AG10803 (cell line): ENCODE measurements around the gene CIPC.

Experiments used
- DNase-seq: peaks from one replicate; pipeline ENCODE4 v3.0.0; 2010; ENCODE audit warnings: low read depth
- H3K4me3 ChIP-seq: 2 replicates; pipeline ENCODE4 v1.5.1; 2011; ENCODE audit warnings: mild to moderate bottlenecking, low read length, control low read depth
- CTCF ChIP-seq: conservative IDR thresholded peaks from 2 replicates; pipeline ENCODE4 v1.5.1; 2011; ENCODE audit warnings: mild to moderate bottlenecking, low read length, control low read depth, inconsistent platforms

The CIPC gene

GRCh38 chr14:77119851-77120250 lies 21.8 kb downstream of the CIPC start:
- TF ChIP-seq CTCF = no peak
- H3K4me3 ChIP-seq = no peak overlapping the region
- DNase-seq = no peak

DNA sequence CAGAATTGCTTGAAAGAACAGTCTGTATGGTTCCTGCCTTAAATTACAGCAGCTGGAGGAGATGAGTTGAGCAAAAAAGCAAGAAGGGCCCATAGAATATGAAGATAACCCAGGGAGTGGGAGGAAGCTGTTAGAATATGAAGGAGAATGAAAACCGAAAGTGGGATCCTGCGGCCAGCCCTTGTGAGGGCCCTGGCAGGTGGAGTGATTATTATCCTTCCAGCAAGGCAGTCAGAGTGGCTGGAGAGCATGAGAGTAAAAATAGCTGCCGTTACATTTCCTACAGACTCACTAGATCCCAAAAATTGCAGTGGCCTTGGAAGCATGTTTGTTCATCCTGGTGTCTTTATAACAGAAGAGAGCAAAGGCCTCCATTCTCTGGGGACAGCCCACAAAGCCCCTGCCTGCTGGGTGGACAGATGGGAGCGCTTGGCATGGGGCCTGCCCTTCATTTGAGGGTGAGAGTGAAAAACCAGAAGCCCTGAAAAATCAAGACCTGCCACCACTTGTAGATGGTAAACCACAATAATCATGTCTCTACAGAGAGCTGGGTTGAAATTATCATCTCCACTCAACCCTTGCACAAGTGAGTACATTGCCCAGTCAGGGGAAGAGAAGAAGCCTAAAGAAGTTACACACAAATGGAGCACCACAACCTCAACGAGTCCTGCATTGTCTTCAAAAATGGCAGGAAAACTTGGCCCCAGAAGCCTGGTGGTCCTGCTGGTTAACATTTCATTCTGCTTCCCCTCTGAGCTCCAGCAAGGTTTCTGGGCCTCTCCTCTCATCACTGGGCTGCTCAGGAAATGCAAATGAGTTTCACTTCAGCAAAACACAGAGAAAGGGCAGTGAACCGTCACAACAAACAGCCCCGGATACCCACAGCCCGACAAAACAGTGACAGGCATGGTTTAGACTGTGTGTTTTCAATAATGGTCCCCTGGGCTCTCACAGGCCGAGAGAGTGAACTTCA lies 23.0 kb downstream of the CIPC start:
- no peak for DNase-seq
- H3K4me3 ChIP-seq = no peak overlapping the region
- TF ChIP-seq CTCF = no peak

DNA sequence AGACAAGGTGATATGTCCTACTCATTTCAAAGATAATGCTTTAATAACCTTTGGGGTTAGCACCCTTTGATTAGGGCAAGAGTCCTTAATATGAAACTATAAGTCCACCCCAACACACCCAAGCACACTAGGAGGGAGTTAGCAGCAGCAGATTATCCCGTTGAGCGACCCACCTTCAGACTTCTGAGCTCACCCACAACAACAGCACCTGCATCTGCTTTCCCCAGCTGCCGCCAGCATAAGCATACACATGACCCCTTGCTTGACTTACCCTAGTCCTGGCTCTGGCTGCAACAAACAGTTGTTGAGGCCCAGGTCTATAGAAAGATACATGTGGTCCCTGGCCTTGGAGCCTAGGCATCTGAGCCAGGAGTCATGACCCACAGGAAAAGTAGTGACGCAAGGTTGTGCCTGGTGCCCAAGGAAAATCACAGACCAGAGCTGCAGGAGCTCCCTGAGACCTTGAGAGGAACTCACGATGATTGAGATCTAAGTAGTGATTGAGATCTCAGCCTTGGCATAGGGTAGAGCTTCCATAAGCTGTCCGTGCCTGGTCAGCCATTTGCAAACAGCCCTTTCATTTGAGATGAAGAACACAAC lies 24.6 kb downstream of the CIPC start:
- TF ChIP-seq CTCF = no peak
- no peak overlapping the region for H3K4me3 ChIP-seq
- no peak for DNase-seq

- DNase-seq = no peak
- TF ChIP-seq CTCF = no peak
- H3K4me3 ChIP-seq = no peak overlapping the region
Observed at GRCh38 chr14:77123381-77124325, 25.6 kb downstream of the CIPC start.

DNA sequence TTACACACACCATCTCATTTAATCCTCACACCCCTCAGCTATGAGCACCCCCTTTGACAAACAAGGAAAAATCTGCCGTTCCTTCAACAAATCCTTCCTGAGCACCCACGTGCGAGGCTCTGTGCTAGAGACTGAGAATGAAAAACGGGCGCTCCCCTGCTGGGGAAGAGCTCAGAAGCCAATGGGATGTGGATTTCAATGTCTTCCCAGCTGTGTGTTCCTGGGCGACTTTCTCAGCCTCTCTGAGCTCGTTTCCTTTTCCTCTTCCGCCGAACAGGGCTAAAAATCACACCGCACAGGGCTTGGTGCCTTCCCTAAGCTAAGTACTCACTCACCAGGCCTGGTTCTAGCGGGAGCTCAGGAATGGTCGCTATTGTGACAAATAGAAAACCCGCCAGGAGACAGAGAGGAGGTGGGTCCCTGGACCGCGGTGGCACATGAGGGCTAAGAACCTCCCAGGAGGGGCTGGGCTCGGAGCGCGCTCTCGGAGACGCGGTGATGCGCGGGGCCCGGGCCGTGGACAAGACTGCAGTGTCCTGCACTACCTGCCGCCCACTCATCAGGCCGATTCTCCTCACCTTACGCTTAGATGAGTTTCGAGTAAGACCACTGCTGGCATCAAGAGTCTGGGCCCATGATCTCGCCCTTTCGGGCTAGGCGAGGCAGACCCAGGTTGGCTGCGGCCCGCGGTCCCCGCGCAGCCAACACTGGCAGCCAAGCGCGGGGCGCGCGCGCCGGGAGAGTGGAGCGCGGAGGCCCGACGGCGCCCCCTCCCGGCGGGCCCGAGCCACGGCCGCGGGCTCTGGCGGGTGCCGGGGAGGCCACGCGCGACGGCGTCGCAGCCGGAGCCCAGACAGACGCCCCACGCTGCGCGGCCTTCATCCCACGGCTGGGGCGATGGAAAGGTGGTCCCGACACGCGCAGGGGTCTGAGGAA lies 26.6 kb downstream of the CIPC start:
- peak overlapping the region; percentile 56 for H3K4me3 ChIP-seq

More for the DNA sequence above, 26.6 kb downstream of the CIPC start:
- DNase-seq = no peak
- TF ChIP-seq CTCF = no peak
